HG03066 (cell line): ENCODE data around the gene CREBBP.

Experiments used
- ATAC-seq: cut with Tn5 transposase; IDR thresholded peaks from one replicate; pipeline ENCODE4 v1.9.1; 2021; ENCODE audit warnings: low read depth; ENCODE audit not compliant: unreplicated experiment

CREBBP gene

DNA sequence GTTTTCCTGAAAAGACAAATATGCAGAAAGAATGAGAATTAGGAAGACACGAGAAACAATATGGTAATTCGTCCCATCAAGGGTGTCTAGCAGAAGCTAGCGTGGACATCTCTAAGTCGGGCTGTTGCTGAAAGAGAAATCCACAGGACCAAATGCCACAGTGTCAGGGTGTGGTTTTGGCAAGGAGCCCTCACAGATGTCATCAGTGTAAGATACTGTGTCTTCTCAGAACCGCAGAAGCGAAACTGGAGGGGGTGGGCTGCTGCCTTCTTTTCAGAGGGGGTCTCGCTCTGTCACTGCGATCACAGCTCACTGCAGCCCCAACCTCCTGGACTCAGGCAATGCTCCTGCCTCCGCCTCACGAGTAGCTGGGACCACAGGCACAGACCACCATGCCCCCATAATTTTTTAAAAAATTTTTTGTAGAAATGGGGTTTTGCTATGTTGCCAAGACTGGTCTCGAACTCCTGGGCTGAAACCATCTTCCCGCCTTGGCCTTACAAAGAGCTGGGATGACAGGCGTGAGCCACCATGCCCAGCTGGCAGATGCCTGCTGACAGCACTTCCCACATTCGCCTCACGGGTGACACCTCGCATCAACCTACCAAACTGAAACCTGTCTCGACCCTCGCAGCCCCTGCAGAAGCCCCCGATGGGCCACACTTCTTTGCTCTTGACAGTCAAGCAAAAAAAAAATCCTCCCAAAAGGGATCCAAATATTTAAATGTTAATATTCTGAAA lies 189.4 kb downstream of the CREBBP start:
- ATAC-seq: no peak

GRCh38 chr16:3690470-3690928 lies 190.0 kb downstream of the CREBBP start:
- no peak for ATAC-seq

GRCh38 chr16:3689731-3690130 lies 190.8 kb downstream of the CREBBP start:
- ATAC-seq: no peak

- no peak for ATAC-seq
These were observed 192.7 kb downstream of the CREBBP start for GRCh38 chr16:3687792-3688191.

GRCh38 chr16:3687021-3687420 lies 193.5 kb downstream of the CREBBP start:
- ATAC-seq: no peak

DNA sequence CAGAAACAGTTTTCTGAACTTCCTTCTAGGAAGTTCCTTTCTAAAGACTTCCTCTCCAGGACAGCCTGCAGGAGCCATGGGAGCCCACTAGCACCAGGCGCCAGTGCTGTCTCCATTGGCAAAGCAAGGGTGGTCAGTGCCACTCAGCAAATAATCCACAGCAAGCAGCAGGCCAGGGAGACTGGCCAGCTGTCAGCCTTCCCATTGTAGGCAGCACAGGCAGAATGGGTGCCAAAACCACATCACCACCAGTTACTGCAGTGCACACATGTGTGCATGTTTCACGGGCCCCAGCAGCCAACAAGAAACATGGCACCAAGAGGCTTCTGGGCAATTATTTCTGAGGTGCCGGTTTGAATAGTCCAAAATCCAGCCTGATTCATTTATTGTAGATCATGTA lies 199.3 kb downstream of the CREBBP start:
- ATAC-seq: no peak

DNA sequence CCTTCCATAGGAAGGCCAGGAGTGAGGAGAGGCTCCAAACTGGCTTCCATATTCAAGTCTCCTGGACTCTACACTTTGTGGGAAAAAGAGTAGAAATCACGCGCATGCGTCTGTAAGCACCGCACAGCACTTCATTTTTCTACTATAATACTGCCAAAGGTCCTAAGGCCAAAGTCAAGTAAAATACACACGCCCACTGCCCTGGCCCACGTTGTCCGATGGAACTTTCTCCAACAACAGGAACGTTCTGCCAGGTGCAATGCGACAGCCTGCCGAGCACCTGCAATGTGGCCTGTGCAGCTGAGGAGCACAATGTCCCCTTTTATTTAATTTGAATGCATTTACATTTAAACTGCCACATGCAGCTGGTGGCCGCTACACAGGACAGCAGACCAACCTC lies 202.5 kb downstream of the CREBBP start:
- no peak for ATAC-seq

GRCh38 chr16:3675601-3676130 lies 204.8 kb downstream of the CREBBP start:
- no peak for ATAC-seq
